Neural cell (in vitro differentiated cells): ENCODE data around the gene TUBGCP2. TPM values are rescaled to one million over a fixed set of nuclear protein-coding genes. Genes with fewer than 3 reads are reported as not detected.

ENCODE experiments used
- H2AFZ ChIP-seq: fragments of 200-600, 300-800 bp; sonication (generic), shearing (Covaris generic); 2 replicates; pipeline ENCODE4 v1.6.0; 2014; ENCODE audit warnings: low read depth, mild to moderate bottlenecking, antibody characterized with exemption, low read length, moderate library complexity
- H3F3A ChIP-seq: fragments of 200-600 bp; shearing (Covaris generic); 2 replicates; pipeline ENCODE4 v1.6.1; 2016; ENCODE audit warnings: mild to moderate bottlenecking, moderate library complexity, mixed read lengths, antibody characterized with exemption, low read length; ENCODE audit not compliant: insufficient read depth, poor library complexity, severe bottlenecking
- H3K27ac ChIP-seq: fragments of 200-600, 300-800 bp; sonication (generic), shearing (Covaris generic); 2 replicates; pipeline ENCODE4 v1.5.1; 2014; ENCODE audit warnings: mild to moderate bottlenecking, low read length, moderate library complexity
- H3K27me3 ChIP-seq: fragments of 300-800, 200-600 bp; sonication (generic), shearing (Covaris generic); 2 replicates; pipeline ENCODE4 v1.6.0; 2014; ENCODE audit warnings: mild to moderate bottlenecking, low read depth, low read length, moderate library complexity; ENCODE audit not compliant: insufficient read depth
- H3K36me3 ChIP-seq: fragments of 300-800, 200-600 bp; sonication (generic), shearing (Covaris generic); 2 replicates; pipeline ENCODE4 v1.5.1; 2014; ENCODE audit warnings: mild to moderate bottlenecking, antibody characterized with exemption, low read length, moderate library complexity; ENCODE audit not compliant: insufficient read depth
- H3K4me2 ChIP-seq: fragments of 300-800, 200-600 bp; sonication (generic), shearing (Covaris generic); 2 replicates; pipeline ENCODE4 v1.6.0; 2014; ENCODE audit warnings: mild to moderate bottlenecking, low read length
- H3K4me3 ChIP-seq: fragments of 300-800, 200-600 bp; sonication (generic), shearing (Covaris generic); 2 replicates; pipeline ENCODE4 v1.5.1; 2014; ENCODE audit warnings: mild to moderate bottlenecking, low read length, moderate library complexity
- H3K79me2 ChIP-seq: fragments of 200-600 bp; shearing (Covaris generic); replicated peaks from 2 replicates; pipeline ENCODE4 v1.6.0; 2014; ENCODE audit warnings: mild to moderate bottlenecking, low read length, moderate library complexity; ENCODE audit not compliant: insufficient read depth
- H3K9ac ChIP-seq: fragments of 300-800, 200-600 bp; sonication (generic), shearing (Covaris generic); 2 replicates; pipeline ENCODE4 v1.6.1; 2016; ENCODE audit warnings: mild to moderate bottlenecking, low read length, mixed read lengths
- H3K9me2 ChIP-seq: fragments of 200-600 bp; shearing (Covaris generic); 2 replicates; pipeline ENCODE4 v1.6.1; 2016; ENCODE audit warnings: mild to moderate bottlenecking, low read length, mixed read lengths; ENCODE audit not compliant: insufficient read depth
- H3K9me3 ChIP-seq: fragments of 200-600, 300-800 bp; sonication (generic), shearing (Covaris generic); 2 replicates; pipeline ENCODE4 v1.6.1; 2016; ENCODE audit warnings: mild to moderate bottlenecking, mixed run types, low read length, moderate library complexity, mixed read lengths
- H4K20me1 ChIP-seq: fragments of 200-600 bp; shearing (Covaris generic); 2 replicates; pipeline ENCODE4 v1.6.1; 2016; ENCODE audit warnings: mild to moderate bottlenecking, mixed run types; ENCODE audit not compliant: insufficient read depth
- CTCF ChIP-seq: fragments of 450-650 bp; IDR thresholded peaks from 2 replicates; pipeline ENCODE4 v1.5.1; 2014; ENCODE audit warnings: antibody characterized with exemption, mild to moderate bottlenecking, moderate library complexity; ENCODE audit not compliant: poor library complexity, severe bottlenecking
- EP300 ChIP-seq: fragments of 450-650 bp; conservative IDR thresholded peaks from 2 replicates; pipeline ENCODE4 v1.6.1; 2014; ENCODE audit warnings: antibody characterized with exemption, mild to moderate bottlenecking, moderate library complexity; ENCODE audit not compliant: poor library complexity, severe bottlenecking
- EZH2 ChIP-seq: fragments of 200-600, 300-800 bp; shearing (Covaris generic), sonication (generic); IDR thresholded peaks from 2 replicates; pipeline ENCODE4 v1.6.1; 2014; ENCODE audit warnings: antibody characterized with exemption, low read length, borderline replicate concordance, mild to moderate bottlenecking; ENCODE audit not compliant: insufficient read depth, poor library complexity, severe bottlenecking
- MXI1 ChIP-seq: fragments of 450-650 bp; conservative IDR thresholded peaks from 2 replicates; pipeline ENCODE4 v1.6.1; 2014; ENCODE audit warnings: antibody characterized with exemption, mild to moderate bottlenecking; ENCODE audit not compliant: poor library complexity, severe bottlenecking
- POLR2AphosphoS5 ChIP-seq: IDR thresholded peaks from 2 replicates; pipeline ENCODE4 v1.6.1; 2012
- RAD21 ChIP-seq: fragments of 450-650 bp; conservative IDR thresholded peaks from 2 replicates; pipeline ENCODE4 v1.6.1; 2014; ENCODE audit warnings: antibody characterized with exemption, mild to moderate bottlenecking, moderate library complexity
- REST ChIP-seq: IDR thresholded peaks from 2 replicates; pipeline ENCODE4 v1.6.1; 2012; ENCODE audit warnings: borderline replicate concordance
- SMC3 ChIP-seq: fragments of 450-650 bp; conservative IDR thresholded peaks from 2 replicates; pipeline ENCODE4 v1.6.1; 2014; ENCODE audit warnings: antibody characterized with exemption, mild to moderate bottlenecking, moderate library complexity; ENCODE audit not compliant: poor library complexity
- TAF1 ChIP-seq: IDR thresholded peaks from 2 replicates; pipeline ENCODE4 v1.6.1; 2012; ENCODE audit warnings: low read depth
- polyA plus RNA-seq: library from polyadenylated mRNA; depleted of rRNA; stranded (reverse); fragments of >200 nt; gene quantifications from 2 replicates; pipeline ENCODE4 v1.2.3, GENCODE V29; 2014

The TUBGCP2 gene
- polyA plus RNA-seq, 1 donor from 2014 or later: 34.5 TPM

GRCh38 chr10:133258818-133259601, 49.7 kb downstream of the TUBGCP2 start:
- no peak for TF ChIP-seq TAF1
- no peak for TF ChIP-seq EP300
- TF ChIP-seq CTCF: no peak
- TF ChIP-seq SMC3: no peak
- no peak for TF ChIP-seq RAD21
- no peak for TF ChIP-seq EZH2
- no peak for TF ChIP-seq MXI1
- no peak for TF ChIP-seq POLR2AphosphoS5
- TF ChIP-seq REST: no peak
- no peak overlapping the region for H3K4me3 ChIP-seq
- no peaks in the 10 kb centered on the region for H3K79me2 ChIP-seq
- no peaks in the 10 kb centered on the region for H3F3A ChIP-seq
- no peaks in the 10 kb centered on the region for H3K27me3 ChIP-seq
- no peaks in the 10 kb centered on the region for H4K20me1 ChIP-seq
- no peak overlapping the region for H3K9ac ChIP-seq
- no peaks in the 10 kb centered on the region for H3K9me3 ChIP-seq
- H3K4me2 ChIP-seq: no peak overlapping the region
- H2AFZ ChIP-seq: no peak overlapping the region
- H3K36me3 ChIP-seq: no peaks in the 10 kb centered on the region
- H3K27ac ChIP-seq: no peak overlapping the region
- no peaks in the 10 kb centered on the region for H3K9me2 ChIP-seq

- no peaks in the 10 kb centered on the region for H3F3A ChIP-seq
- H3K9ac ChIP-seq: no peak overlapping the region
Measured at GRCh38 chr10:133258066-133258817, 50.4 kb downstream of the TUBGCP2 start.

More at GRCh38 chr10:133258066-133258817, 50.4 kb downstream of the TUBGCP2 start:
- Histone ChIP-seq H4K20me1 (no peaks in the 10 kb centered on the region), H3K79me2 (no peaks in the 10 kb centered on the region), H3K9me2 (no peaks in the 10 kb centered on the region), H3K27ac (no peak overlapping the region), H3K27me3 (no peaks in the 10 kb centered on the region), H3K4me2 (no peak overlapping the region), H3K9me3 (no peaks in the 10 kb centered on the region), H3K4me3 (no peak overlapping the region), H2AFZ (no peak overlapping the region), H3K36me3 (no peaks in the 10 kb centered on the region)
- TF ChIP-seq REST: no peak
- no peak for TF ChIP-seq RAD21
- no peak for TF ChIP-seq EP300
- no peak for TF ChIP-seq CTCF
- TF ChIP-seq EZH2: no peak
- TF ChIP-seq SMC3: no peak
- no peak for TF ChIP-seq MXI1
- no peak for TF ChIP-seq TAF1
- no peak for TF ChIP-seq POLR2AphosphoS5
